Stimulated activated CD8-positive, alpha-beta memory T cell treated with anti-CD3 and anti-CD28 coated beads, Interleukin-7, amount 100 ng/mL, for 4 hours (primary cell): ENCODE measurements around the gene LZTS3.
"Not testable (repeated sequence)": the region's sequence is repeated elsewhere in the genome, so short reads cannot be mapped to it uniquely, and the experiment has no call there.

Experiments
- DNase-seq, 2 donors: peaks; one replicate each; pipeline ENCODE4 v3.0.0-alpha.2; 2020; ENCODE audit warnings: low read depth in 2 of 2

Gene LZTS3

DNA sequence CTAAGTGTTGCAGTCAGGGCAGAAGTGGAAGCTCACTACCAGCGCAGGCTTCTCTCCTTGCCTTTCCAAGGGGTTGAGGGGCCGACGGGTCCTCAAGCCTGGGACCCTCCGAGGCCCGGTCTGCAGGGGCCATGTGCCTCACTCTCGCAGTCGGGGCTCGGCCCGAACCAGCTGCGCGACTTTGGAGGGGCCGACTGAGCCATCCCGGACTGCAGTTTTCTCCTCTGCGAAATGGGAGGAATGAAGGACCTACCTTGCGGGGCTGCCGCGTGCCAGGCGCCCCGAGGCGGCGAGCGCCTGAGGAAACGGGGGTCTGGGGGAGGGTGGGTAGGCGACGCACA is 5.6 kb downstream of the LZTS3 start:
- DNase-seq: no peak

DNA sequence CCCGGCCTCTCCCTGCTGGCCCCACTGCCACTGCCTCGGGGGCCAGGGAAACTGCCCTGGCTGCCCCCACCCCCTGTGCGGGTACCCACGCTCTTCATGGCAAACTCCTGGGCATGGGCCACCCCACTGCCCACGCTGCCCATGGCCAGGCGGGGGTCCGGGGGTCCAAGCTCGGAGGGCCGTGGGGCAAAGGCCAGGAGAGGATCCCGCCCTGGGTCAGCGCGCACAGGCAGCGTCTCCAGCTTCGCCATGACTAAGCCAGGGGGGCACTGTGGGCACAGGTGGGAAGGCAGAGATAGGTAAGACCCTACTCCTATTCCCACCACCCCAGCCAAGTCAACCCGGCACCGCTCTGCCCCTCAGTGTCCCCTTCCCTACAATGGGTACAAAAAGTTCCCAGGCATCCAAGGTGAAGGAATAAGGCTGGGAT is 6.4 kb downstream of the LZTS3 start:
- no peak for DNase-seq

GRCh38 chr20:3166338-3166912 is 6.9 kb downstream of the LZTS3 start:
- no peak for DNase-seq

- DNase-seq: no peak
Measured at GRCh38 chr20:3165473-3166337, 7.6 kb downstream of the LZTS3 start.

DNA sequence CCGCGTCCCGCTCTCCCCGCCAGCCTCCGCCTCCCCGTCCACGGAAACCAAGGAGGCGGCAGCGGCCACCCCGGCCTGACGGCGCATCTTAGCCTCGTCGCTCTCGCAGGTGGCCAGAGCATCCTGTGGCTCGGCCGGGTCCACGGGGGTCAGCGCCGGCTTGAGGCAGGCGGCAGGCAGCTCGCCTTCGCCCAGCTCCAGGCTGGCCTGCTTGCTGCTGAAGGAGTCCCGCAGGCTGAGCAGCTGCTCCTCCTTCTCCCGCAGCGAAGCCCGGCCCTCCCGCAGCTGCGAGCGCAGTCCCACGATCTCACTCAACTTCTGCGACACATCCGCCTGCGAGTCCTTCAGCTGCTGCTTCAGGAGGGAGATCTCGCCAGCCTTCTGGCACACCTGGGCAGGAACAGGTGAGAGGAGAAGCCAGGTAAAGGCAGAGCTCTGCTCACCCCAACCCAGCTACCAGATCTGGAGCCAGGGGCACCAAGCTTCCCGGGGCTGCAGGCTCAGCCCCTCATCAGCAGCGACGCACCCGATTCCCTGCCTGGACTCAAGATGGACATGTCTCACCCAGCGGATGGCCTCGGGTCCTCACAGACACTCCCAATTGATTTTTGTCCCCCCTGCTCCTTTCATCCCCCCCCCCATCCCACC is 8.5 kb downstream of the LZTS3 start:
- no peak for DNase-seq

GRCh38 chr20:3164043-3164762 is 9.1 kb downstream of the LZTS3 start:
- no peak for DNase-seq

GRCh38 chr20:3163099-3164042 is 10.0 kb downstream of the LZTS3 start:
- DNase-seq: no peak

DNA sequence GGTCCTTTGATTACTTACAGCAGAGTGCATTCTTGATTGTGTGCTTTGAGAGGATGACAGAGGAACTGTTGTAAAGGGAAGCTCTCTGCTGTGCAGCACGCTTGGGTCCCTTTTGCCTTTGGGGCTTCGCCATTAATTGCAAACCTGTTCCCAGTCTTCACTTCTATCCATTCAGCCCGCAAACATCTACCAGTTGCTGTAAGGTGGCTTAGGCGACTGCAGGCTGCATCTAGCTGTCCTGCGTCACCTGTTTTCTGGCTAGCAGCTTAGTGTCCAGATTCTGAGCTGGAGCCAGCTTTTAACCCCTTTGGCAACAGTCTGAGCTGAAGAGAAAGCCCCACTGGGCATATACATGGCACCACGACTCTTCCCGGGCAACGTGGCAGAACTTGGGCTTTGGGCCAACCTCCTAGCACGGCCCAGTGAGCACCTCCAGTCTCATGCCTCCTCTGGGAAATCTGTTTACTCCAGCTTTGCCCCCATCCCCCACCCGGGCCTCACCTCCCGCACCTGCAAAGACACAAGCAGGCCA is 11.2 kb downstream of the LZTS3 start:
- DNase-seq: no peak

DNA sequence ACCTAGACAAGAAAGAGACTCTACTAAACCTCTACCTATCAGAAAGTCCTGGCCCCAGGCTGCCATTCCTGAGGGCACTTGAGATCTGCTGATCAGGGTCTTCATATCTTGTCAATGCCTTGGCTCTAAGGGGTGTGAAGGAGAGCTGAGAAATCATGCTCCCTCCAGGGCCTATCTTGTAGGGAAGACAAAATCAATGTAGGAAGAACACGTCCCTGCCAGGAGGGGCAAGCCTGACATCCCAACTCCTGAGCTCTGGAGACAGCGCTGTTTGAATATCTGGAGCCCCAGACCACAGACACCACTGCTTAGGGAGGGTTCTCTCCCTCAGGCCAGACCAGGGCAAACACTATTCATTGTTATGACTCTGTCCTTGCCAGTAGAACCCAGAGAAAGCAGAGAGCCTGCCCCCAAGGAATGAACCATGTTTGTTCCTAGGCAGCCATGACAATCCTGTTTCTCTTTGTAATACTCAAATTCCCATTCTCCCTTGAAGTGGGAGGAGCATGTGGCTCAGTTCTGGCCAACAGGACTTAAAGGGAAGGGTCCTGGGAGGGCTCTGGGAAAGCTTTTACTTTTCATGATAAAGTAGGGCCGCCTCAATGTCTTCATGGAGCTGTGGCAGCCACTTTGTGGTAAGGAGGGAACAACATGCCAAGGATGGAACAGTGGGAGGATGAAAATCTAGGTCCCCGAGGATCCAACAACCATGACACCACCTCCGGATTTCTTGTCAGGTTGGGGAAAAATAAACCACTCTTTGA is 11.9 kb downstream of the LZTS3 start:
- DNase-seq: no peak

- no peak for DNase-seq
Measured at GRCh38 chr20:3160418-3160817, 12.9 kb downstream of the LZTS3 start.

- DNase-seq: no peak
Measured at GRCh38 chr20:3158968-3159431, 14.3 kb downstream of the LZTS3 start.

DNA sequence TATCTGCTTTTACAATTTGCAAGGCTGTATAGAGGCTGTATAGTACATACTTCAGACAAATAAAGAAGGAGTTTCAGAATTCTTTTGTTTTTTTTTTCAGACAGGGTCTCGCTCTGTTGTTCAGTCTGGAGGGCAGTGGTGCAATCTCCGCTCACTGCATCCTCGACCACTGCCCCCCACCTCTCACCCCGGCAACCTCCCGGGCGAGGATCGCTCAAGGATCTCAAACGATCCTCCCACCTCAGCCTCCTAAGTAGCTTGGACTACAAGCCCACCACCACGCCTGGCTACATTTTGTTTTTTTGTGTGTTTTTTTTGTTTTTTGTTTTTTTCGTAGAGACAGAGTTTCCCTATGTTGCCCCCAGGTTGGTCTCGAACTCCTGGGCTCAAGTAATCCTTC is 15.5 kb downstream of the LZTS3 start:
- no peak for DNase-seq

GRCh38 chr20:3156811-3157619 is 16.3 kb downstream of the LZTS3 start:
- no peak for DNase-seq

- not testable (repeated sequence) for DNase-seq
Measured at GRCh38 chr20:3152057-3152644, 21.2 kb downstream of the LZTS3 start.

- DNase-seq: no peak
Measured at GRCh38 chr20:3150908-3151307, 22.4 kb downstream of the LZTS3 start.

- no peak for DNase-seq
Measured at GRCh38 chr20:3146732-3147341, 26.5 kb downstream of the LZTS3 start.

GRCh38 chr20:3141757-3142156 is 31.6 kb downstream of the LZTS3 start:
- no peak for DNase-seq

DNA sequence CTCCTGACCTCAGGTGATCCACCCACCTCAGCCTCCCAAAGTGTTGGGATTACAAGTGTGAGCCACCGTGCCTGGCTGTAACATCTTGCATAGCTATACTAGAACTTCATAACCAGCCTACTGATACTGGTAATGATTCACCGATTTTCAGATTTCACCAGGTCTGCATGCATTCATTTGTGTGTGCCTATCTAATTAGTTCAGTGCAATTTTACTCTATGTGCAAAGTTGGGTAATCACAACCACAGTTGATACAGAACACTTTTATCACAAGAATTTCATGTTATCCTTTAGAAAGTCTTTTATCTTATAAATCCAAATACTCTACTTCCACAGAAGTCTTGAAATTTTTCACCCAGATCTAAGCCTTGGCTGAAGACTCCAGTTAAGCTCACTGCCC is 35.9 kb downstream of the LZTS3 start:
- DNase-seq: no peak
